Upper lobe of left lung (tissue), 4 donors: ENCODE measurements around the gene WWC1.

Experiments
- EP300 ChIP-seq, 4 donors: sonication (generic); formaldehyde crosslinking; IDR thresholded peaks; one replicate each; pipeline ENCODE4 v1.5.1; 2017; ENCODE audit warnings: antibody characterized with exemption in 4 of 4, control low read depth in 2 of 4
- TF ChIP-seq, protein P1 (sequence below), 6 experiments: fragments of 450-650 bp in 4 of 6; fragments of 200-600 bp in 2 of 6; sonication (generic) in 2 of 6; IDR thresholded peaks; one replicate each; pipeline ENCODE4 v1.5.1; 2016 to 2019; ENCODE audit warnings: antibody characterized with exemption in 6 of 6

DNA sequence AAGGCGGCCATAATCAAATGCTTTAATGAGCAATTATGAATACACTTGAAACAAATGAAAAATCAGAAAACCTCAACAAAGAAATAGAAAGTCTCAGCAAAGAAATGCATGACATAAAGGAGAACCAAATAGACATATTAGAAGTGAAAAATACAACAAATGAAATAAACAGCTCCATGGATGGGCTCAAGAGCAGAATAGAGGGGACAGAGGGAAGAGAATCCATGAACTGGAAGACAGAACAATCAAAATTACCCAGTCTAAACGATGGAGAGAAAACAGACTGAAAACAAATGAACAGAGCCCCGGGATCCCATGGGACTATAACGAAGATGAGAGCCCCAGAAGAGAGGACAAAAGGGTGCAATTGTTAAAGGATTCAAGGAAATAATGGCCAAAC is 6.6 kb upstream of the WWC1 start:
- TF ChIP-seq, protein P1, sequence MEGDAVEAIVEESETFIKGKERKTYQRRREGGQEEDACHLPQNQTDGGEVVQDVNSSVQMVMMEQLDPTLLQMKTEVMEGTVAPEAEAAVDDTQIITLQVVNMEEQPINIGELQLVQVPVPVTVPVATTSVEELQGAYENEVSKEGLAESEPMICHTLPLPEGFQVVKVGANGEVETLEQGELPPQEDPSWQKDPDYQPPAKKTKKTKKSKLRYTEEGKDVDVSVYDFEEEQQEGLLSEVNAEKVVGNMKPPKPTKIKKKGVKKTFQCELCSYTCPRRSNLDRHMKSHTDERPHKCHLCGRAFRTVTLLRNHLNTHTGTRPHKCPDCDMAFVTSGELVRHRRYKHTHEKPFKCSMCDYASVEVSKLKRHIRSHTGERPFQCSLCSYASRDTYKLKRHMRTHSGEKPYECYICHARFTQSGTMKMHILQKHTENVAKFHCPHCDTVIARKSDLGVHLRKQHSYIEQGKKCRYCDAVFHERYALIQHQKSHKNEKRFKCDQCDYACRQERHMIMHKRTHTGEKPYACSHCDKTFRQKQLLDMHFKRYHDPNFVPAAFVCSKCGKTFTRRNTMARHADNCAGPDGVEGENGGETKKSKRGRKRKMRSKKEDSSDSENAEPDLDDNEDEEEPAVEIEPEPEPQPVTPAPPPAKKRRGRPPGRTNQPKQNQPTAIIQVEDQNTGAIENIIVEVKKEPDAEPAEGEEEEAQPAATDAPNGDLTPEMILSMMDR (IDR thresholded peaks at IDR 0.05): no peak
- no peak for TF ChIP-seq EP300 (IDR thresholded peaks at IDR 0.05)
